ENCODE data around the gene CFAP46.

Gene CFAP46

DNA sequence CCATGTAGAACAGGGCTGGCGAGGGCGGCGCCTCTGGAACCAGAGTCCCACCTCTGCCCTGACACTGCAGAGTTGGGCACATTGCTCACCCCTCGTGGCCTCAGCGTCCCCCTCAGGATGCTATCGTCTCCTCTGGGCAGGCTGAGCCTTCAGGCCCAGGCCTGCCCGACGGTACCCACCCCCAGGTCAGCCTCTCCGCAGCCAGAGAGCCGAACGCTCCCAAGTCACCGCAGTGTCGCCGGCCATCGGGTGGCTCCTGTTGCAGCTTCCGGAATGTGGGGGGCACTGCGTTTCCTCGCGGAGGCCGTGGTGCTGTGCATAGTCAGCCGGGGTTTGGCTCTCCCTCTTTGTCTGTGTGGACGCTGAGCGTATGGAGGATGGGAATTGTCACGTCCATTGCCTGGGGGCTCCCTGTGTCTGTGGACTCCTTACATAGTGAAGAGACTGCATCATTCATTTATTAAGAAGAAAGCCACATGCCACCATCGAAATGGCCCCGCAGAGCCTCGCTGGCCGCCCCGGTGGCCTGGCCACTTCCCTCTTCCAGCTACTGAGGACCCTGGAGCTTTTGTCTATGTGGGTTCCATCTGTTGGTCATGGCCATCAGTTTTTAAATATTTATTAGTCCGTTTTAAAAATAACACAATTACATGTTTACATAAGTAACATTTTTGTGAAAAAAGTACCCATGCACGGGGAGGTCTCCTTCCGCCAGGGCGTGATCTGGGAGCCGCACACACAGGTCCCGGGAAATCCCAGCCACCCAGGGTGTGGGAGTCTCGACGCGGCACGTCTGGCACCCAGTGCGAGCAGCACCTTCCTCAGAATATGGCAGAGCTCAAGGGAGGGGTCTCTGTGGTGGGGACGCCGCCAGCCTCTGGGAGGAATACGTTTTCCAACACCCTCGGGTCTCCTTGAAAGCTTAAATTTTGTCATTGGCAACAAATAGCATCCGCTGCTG, 172.0 kb downstream of the CFAP46 start:
- DNase-seq (ENCODE audit: low spot score), result no peak

DNA sequence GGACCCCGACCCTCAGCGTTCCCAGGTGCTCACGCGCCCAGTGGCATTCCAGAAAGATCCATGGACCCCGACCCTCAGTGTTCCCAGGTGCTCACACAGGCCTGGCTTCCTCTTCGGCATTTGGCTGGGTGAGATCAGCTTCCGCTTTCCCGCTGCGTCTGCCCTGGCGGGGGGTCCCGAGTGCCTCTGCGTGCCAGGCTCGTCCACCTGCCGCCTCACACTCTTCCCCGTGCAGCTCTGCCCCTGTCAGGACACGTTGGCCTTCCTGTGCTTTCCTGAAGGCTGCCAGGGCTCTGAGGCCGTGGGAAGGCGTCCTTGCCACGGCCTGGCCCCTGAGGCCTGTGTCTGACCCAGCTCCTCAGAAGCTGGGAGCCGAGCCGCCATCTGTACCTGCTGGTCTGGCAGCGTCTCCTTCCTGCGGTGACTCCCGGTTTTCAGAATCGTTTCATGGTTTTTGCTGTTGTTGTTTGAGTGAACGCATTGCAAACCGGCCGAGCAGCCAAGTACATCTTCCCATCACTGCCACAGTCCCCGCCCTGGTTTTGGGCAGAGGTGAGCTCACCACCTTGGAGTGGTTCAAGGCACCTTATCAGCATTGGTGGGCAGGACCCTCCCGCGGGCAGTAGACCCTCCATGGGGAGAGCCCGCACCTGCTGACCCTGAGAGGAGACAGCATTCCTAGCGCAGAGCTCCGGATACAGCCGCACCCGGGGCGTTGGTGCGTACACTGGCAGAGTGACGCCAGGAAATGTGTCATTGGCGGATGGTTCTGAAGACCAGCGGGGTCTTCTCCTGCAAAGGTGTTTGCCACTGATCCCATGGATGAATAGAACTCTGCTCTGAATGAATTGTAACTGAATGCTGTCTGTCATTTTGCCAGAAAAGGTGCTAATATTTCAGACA, 173.8 kb downstream of the CFAP46 start:
- DNase-seq (ENCODE audit: low spot score), result no peak

DNA sequence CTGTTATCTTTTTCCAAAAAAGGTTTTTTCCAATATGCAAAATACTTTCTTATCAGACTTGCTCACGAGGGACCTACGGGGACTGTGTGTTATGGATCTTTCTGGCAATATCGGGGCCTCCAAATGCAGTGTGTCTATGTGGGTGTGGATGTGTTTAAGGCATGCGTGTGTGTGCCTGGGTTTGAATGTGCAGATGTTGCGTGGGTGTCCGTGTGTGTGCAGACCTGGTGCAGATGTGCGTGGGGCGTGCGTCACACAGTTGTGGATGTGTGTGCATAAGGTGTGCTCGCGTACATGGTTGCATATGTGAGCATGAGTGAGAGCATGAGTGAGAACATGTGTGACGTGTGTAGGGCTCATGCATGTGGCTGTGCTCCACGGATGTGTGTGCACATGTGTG, 176.1 kb downstream of the CFAP46 start:
- no peak for DNase-seq (ENCODE audit: low spot score)

DNA sequence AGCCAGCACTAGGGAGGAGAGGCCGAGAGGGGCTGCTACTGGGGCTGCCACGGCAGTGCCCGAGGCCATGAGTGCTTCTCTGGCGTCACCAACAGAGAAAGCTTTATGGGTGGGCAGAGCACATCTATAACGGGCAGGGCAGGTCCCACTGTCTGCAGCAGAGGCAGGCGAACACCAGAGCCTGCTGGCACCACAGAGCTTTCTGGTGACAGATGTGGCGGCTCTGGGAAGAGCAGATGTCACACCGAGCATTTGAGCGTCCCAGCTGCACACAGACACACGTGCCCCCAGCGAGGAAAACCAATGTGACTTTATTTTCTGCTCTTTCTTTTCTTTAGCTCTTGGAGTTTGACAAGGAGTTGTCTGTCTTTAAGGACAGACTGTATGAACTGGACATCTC, 176.9 kb downstream of the CFAP46 start:
- DNase-seq (ENCODE audit: low spot score), result no peak

DNA sequence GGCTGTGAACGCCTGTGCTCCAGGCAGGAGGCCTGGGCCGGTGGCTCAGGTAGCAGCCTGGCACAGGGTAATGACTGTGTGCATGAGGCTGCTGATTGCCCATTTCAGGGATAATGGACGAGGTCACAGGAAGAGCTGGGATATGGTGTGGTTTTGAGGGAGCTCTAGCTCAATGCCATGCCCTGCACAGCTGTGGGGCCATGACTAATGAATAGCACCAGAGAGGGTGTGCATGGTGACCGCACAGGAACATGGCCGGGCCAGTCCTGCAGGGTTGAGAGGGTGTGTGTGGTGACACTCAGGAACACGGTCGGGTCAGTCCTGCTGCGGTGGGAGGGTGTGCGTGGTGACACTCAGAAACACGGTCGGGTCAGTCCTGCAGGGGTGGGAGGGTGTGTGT, 178.3 kb downstream of the CFAP46 start:
- no peak for DNase-seq (ENCODE audit: low spot score)

DNA sequence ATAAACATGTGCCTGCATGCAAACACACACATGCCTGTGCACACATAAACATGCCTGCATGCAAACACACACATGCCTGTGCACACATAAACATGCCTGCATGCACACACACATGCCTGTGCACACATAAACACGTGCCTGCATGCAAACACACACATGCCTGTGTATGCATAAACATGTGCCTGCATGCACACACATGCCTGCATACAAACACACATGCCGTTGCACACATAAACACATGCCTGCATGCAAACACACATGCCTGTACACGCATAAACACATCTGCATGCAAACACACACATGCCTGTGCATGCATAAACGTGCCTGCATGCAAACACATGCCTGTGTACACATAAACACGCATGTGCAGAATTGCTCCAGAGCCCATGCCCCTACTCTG, 178.8 kb downstream of the CFAP46 start:
- DNase-seq (ENCODE audit: low spot score), result no peak

DNA sequence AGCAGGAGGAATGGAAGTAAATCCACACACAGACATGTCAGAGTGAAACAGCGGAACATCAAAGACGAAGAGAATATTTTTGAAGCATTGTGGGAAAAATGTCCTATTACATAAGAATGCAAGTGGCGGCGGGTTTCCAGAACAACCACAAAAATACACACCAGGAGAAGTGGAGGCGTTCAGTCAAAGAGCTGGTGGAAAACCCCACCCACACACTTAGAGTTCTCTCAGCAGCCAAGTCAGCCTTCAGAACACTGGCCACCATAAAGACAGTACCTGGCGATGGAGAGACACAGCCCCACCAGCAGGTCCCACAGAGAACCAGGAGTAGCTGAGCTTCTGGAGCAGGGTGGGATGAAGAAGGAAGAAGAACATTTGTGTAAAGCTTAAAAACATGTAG, 180.1 kb downstream of the CFAP46 start:
- no peak for DNase-seq (ENCODE audit: low spot score)

DNA sequence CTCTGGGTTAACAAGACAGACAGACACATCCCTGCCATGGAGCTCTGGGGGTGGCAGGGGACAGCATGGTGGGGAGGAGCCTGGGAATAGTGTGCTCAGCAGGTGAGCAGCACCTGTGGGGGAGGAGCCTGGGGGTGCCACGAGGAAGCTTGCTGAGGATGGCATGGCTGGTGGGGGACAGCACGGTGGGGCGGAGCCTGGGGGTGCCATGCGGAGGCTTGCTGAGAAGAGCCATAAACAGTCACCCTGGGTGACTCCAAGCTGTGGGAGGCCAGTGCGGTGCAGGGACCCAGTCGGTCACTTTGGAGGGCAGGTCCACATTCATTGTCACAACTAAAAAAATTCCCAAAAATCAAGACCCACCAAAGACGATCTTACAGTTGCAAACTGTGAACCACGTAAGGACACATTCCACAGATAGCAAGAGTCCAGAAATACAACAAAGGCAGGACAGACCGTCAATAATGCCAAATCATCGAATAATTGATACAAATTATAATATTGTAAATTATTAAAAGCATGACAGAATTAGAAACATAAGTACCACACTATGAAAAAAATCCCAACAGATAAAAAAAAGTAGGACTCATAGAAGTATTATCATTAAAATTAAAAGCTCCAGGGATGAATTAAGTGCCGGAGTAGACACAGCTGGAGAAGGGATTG, 180.8 kb downstream of the CFAP46 start:
- no peak for DNase-seq (ENCODE audit: low spot score)

DNA sequence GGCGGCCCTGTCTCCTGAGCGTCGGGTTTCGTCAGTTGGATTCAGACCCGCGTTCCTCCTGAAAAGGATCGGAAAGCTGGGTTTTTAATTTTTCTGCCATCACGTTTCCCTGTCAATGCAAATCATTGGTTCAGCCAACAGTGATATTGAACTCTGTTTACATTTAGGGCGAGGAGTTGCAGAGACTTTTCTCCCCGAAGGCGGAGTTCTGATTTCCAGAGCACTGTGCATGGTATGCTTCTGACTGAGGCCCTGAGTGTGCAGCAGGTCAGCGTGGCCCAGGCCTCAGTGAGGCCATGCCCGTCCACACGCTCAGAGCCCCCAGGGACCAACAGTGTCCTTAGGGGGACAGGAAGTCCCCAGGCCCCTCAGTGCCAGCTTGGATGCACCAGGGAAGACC, 183.5 kb downstream of the CFAP46 start:
- no peak for DNase-seq (ENCODE audit: low spot score)
